SH-SY5Y (cell line): ENCODE measurements around the gene NFE2L2.

Experiments
- GATA2 ChIP-seq: IDR thresholded peaks from 2 replicates; pipeline ENCODE4 v1.6.1; 2011; ENCODE audit warnings: mild to moderate bottlenecking, low read depth, low read length
- GATA3 ChIP-seq: IDR thresholded peaks from 2 replicates; pipeline ENCODE4 v1.6.1; 2011; ENCODE audit warnings: low read depth, mild to moderate bottlenecking, low read length, moderate library complexity

DNA sequence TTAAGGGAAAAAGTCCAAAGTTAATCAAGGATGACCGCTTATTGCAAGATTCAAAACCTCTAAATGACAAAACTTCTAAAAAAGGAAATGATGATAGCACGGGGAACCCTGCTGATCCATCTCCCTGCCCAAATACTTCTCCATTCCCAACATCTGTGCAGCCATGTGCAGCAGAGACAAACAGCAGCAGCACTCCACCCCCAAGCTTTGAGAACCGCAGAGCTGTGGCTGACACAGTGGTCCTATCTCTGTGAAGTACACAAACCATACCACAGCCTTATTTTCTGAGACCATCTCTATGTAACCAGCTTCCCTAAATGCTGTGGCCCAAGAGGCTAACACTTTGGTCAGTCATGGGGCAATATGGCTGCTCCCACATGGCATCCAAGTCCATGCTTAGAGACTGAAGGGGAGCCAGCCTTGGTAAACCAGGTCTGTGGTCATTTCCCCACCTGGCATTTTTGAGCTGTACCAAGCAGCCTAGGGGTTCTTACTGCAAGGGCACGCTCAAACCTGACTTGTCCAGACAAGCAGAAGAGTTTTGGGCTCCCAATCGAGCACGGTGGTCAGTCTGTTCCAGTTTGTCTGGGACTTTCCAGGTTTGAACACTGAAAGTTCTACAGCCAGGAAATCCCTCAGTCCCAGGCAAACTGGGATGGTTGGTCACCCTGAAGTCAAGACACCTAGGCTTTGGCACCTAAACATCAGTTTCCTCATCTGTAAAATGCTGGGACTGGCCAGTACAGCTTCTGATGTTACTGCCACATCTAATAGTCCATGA lies 17.1 kb upstream of the NFE2L2 start:
- TF ChIP-seq GATA3 (no peak), GATA2 (no peak)
